ENCODE measurements around the gene H6PD.

Gene H6PD

DNA sequence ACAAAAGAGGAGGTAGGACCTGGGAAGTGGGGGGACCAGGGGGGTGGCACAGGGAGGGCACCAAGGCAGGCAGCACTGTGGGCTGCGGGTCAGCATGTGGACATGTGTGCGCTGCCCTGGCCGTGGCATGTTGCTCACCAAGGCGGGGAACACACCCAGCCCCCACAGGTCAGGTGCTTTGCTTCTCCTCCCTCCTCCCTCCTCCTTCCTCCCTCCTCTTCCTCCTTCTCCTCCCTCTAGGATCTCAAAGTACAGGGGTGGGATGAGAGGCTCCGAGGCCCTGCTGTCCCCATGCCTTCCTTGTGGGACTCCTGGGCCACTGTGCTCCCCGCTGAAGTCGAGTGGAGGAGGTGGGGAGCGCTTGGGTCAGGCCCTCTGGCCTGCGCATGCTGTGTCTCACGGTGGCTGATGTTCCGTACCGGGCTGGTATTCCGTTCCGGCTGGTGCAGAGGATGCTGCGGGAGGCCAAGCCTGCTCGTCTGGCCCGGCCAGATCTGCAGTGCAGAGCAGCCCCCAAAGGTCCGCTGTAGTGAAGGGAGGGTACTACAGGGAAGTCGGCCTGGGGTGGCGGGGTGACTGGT, 84.7 kb downstream of the H6PD start:
- Histone ChIP-seq H3K27me3 (ENCODE audit: control insufficient read depth, insufficient read depth, low read length) (peaks cover 15% of the 10 kb centered on the region), H3K27ac (ENCODE audit: low read length) (no peak overlapping the region), H3K9ac (ENCODE audit: low read length) (no peak overlapping the region), H3K9me3 (ENCODE audit: control insufficient read depth, low read depth, low read length) (no peaks in the 10 kb centered on the region), H3K36me3 (ENCODE audit: control insufficient read depth, low read depth, low read length) (no peaks in the 10 kb centered on the region), H3K4me1 (ENCODE audit: control insufficient read depth, low read depth, low read length) (peaks cover 29% of the 10 kb centered on the region), H3K4me3 (ENCODE audit: low read length) (no peak overlapping the region)

DNA sequence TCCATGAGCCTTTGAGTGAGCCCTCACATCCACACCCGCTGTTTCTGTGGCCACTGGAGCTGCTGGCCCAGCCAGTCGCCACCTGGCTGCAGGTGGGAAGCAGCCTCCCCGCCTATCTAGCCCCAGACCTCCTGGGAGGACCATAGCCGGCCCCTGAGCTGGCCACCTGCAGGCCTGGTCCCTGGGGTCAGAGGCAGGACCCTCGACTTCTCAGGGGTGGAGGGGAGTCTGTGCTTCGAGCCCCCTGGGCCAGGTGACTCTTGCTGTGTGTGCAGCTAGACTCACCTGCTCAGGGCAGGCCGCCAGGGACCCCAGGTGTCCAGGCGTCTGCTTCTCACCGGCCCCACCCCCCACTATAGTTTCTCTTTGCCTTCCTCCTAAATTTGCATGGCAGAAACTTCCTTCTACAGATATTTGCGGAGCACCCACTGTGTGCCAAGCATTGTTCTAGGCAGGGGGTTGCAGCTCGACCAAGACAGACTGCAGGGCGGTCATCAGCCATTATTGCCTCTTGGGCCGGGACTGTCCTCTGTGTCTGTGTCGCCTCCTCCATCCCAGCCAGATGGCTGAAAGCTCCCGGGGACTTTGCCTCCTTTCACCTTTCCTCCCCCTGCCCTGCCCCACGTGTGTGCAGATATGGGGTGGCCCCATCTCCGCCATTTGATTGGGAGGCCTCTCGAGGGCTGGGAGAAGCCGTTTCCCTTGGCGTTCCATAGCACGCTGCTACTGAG, 85.4 kb downstream of the H6PD start:
- Histone ChIP-seq H3K27ac (ENCODE audit: low read length) (no peak overlapping the region), H3K4me3 (ENCODE audit: low read length) (no peak overlapping the region), H3K27me3 (ENCODE audit: control insufficient read depth, insufficient read depth, low read length) (peaks cover 15% of the 10 kb centered on the region), H3K9ac (ENCODE audit: low read length) (no peak overlapping the region), H3K36me3 (ENCODE audit: control insufficient read depth, low read depth, low read length) (no peaks in the 10 kb centered on the region), H3K4me1 (ENCODE audit: control insufficient read depth, low read depth, low read length) (peaks cover 29% of the 10 kb centered on the region), H3K9me3 (ENCODE audit: control insufficient read depth, low read depth, low read length) (no peaks in the 10 kb centered on the region)

Data from iPS-18a (cell line).